GM18502 (cell line): ENCODE measurements around the gene MEIKIN.

Experiments used
- ATAC-seq: cut with Tn5 transposase; IDR thresholded peaks from one replicate; pipeline ENCODE4 v1.9.1; 2021; ENCODE audit warnings: mild to moderate bottlenecking; ENCODE audit not compliant: unreplicated experiment, poor library complexity

MEIKIN gene

GRCh38 chr5:131818001-131818724 is 127.3 kb downstream of the MEIKIN start:
- no peak for ATAC-seq

GRCh38 chr5:131814990-131815389 is 130.5 kb downstream of the MEIKIN start:
- ATAC-seq = no peak

- no peak for ATAC-seq
These were observed 132.9 kb downstream of the MEIKIN start for GRCh38 chr5:131812371-131813160.

GRCh38 chr5:131810510-131811249 is 134.8 kb downstream of the MEIKIN start:
- no peak for ATAC-seq

- peak; percentile 95 for ATAC-seq
These were observed 148.4 kb downstream of the MEIKIN start, which contains the start of gene FNIP1 for GRCh38 chr5:131796793-131797693. FNIP1 (minus strand) TSS chr5:131797017; CDS start chr5:131796921, 96 bp downstream.

GRCh38 chr5:131795879-131796792 is 149.3 kb downstream of the MEIKIN start:
- peak; percentile 11 for ATAC-seq

GRCh38 chr5:131795228-131795627 is 150.2 kb downstream of the MEIKIN start:
- no peak for ATAC-seq

- ATAC-seq = peak; percentile 17
These were observed 150.9 kb downstream of the MEIKIN start for GRCh38 chr5:131794586-131794985.

GRCh38 chr5:131792896-131793295 is 152.6 kb downstream of the MEIKIN start:
- ATAC-seq = no peak

GRCh38 chr5:131791866-131792265 is 153.6 kb downstream of the MEIKIN start:
- ATAC-seq = no peak

- no peak for ATAC-seq
These were observed 154.9 kb downstream of the MEIKIN start for GRCh38 chr5:131790550-131790949.

GRCh38 chr5:131789765-131790164 is 155.7 kb downstream of the MEIKIN start:
- ATAC-seq = no peak

GRCh38 chr5:131787736-131788135 is 157.7 kb downstream of the MEIKIN start:
- ATAC-seq = no peak

- no peak for ATAC-seq
These were observed 158.4 kb downstream of the MEIKIN start for GRCh38 chr5:131786900-131787692.

GRCh38 chr5:131786036-131786435 is 159.4 kb downstream of the MEIKIN start:
- ATAC-seq = no peak

- ATAC-seq = no peak
These were observed 161.6 kb downstream of the MEIKIN start for GRCh38 chr5:131783874-131784273.

GRCh38 chr5:131783357-131783756 is 162.1 kb downstream of the MEIKIN start:
- no peak for ATAC-seq

GRCh38 chr5:131782717-131783116 is 162.7 kb downstream of the MEIKIN start:
- no peak for ATAC-seq
